HEK293 (cell line): Measurements from ENCODE around the gene ABL2.

Experiments used
- CTCF ChIA-PET: fragments of 350-600 bp; formaldehyde crosslinking; extraction: SDS; loops from one replicate; lab custom pipeline; 2021; ENCODE audit warnings: antibody characterized with exemption; lab: Yijun Ruan, JAX
- POLR2A ChIA-PET: fragments of 300-600 bp; formaldehyde crosslinking; extraction: SDS; loops from one replicate; lab custom pipeline; 2020; ENCODE audit warnings: antibody characterized with exemption, inconsistent platforms; lab: Yijun Ruan, JAX
- H3K27ac ChIP-seq: fragments of 200-500 bp; sonication (Bioruptor generic); 2 replicates; pipeline ENCODE4 v1.5.1; 2014; ENCODE audit warnings: low read depth, low read length, control low read depth, inconsistent platforms; ENCODE audit errors: extremely low read depth
- H3K36me3 ChIP-seq, 2 experiments: fragments of 200-500 bp in 1 of 2; sonication (Bioruptor generic) in 1 of 2; 1 replicate in 1 of 2; 2 replicates in 1 of 2; pipeline ENCODE4 v1.5.1; 2014 to 2017; ENCODE audit warnings: inconsistent platforms in 2 of 2, low read length in 2 of 2; ENCODE audit not compliant: control insufficient read depth in 2 of 2, insufficient read depth in 1 of 2
- H3K4me1 ChIP-seq: fragments of 200-500 bp; sonication (Bioruptor generic); 2 replicates; pipeline ENCODE4 v1.5.1; 2014; ENCODE audit warnings: mild to moderate bottlenecking, low read length, inconsistent platforms; ENCODE audit not compliant: control insufficient read depth, insufficient read depth
- H3K4me3 ChIP-seq: 2 replicates; pipeline ENCODE4 v1.5.1; 2011; ENCODE audit warnings: low read depth, mild to moderate bottlenecking, control low read depth, low read length, moderate library complexity
- H3K9me3 ChIP-seq: fragments of 200-500 bp; sonication (Bioruptor generic); 2 replicates; pipeline ENCODE4 v1.5.1; 2014; ENCODE audit warnings: low read depth, low read length, inconsistent platforms; ENCODE audit not compliant: control insufficient read depth, insufficient read depth
- EGR2 ChIP-seq: fragments of 450-650 bp; formaldehyde crosslinking; IDR thresholded peaks from 2 replicates; pipeline ENCODE4 v1.5.1; 2016; ENCODE audit warnings: low read depth, missing biosample characterization, missing genetic modification characterization
- GLIS1 ChIP-seq: fragments of 450-650 bp; formaldehyde crosslinking; IDR thresholded peaks from 2 replicates; pipeline ENCODE4 v1.5.1; 2016; ENCODE audit warnings: missing biosample characterization, missing genetic modification characterization
- HOXA7 ChIP-seq: sonication (generic); formaldehyde crosslinking; IDR thresholded peaks from 2 replicates; pipeline ENCODE4 v1.8.1; 2022; ENCODE audit warnings: missing genetic modification reagents, borderline replicate concordance
- MZF1 ChIP-seq: fragments of 450-650 bp; formaldehyde crosslinking; IDR thresholded peaks from 2 replicates; pipeline ENCODE4 v1.5.1; 2017; ENCODE audit warnings: missing biosample characterization, missing genetic modification characterization, borderline replicate concordance
- SALL2 ChIP-seq: fragments of 450-650 bp; formaldehyde crosslinking; IDR thresholded peaks from 2 replicates; pipeline ENCODE4 v1.5.0; 2017; ENCODE audit warnings: missing biosample characterization, mild to moderate bottlenecking, missing genetic modification characterization, borderline replicate concordance
- YY1 ChIP-seq: fragments of 450-650 bp; formaldehyde crosslinking; IDR thresholded peaks from 2 replicates; pipeline ENCODE4 v1.5.1; 2018; ENCODE audit warnings: missing biosample characterization, missing genetic modification characterization
- ZBTB1 ChIP-seq: fragments of 450-650 bp; formaldehyde crosslinking; IDR thresholded peaks from 2 replicates; pipeline ENCODE4 v1.5.1; 2016; ENCODE audit warnings: missing biosample characterization, missing genetic modification characterization
- ZBTB48 ChIP-seq: fragments of 450-650 bp; formaldehyde crosslinking; IDR thresholded peaks from 2 replicates; pipeline ENCODE4 v1.5.1; 2016; ENCODE audit warnings: missing biosample characterization, missing genetic modification characterization
- ZBTB7A ChIP-seq: fragments of 450-650 bp; formaldehyde crosslinking; IDR thresholded peaks from 2 replicates; pipeline ENCODE4 v1.5.1; 2016; ENCODE audit warnings: low read depth, missing biosample characterization, missing genetic modification characterization
- ZNF148 ChIP-seq: fragments of 450-650 bp; formaldehyde crosslinking; IDR thresholded peaks from 2 replicates; pipeline ENCODE4 v1.5.0; 2017; ENCODE audit warnings: missing biosample characterization, missing genetic modification characterization, borderline replicate concordance
- ZNF175 ChIP-seq: fragments of 450-650 bp; formaldehyde crosslinking; IDR thresholded peaks from 2 replicates; pipeline ENCODE4 v1.5.1; 2016; ENCODE audit warnings: missing biosample characterization, missing genetic modification characterization
- ZNF18 ChIP-seq: fragments of 450-650 bp; formaldehyde crosslinking; IDR thresholded peaks from 2 replicates; pipeline ENCODE4 v1.5.1; 2016; ENCODE audit warnings: missing biosample characterization, missing genetic modification characterization
- ZNF19 ChIP-seq: fragments of 450-650 bp; formaldehyde crosslinking; IDR thresholded peaks from 2 replicates; pipeline ENCODE4; 2016; ENCODE audit warnings: missing biosample characterization, missing genetic modification characterization, low read depth
- ZNF211 ChIP-seq: fragments of 450-650 bp; formaldehyde crosslinking; IDR thresholded peaks from 2 replicates; pipeline ENCODE4 v1.5.1; 2016; ENCODE audit warnings: low read depth, missing biosample characterization, missing genetic modification characterization
- ZNF266 ChIP-seq: fragments of 450-650 bp; formaldehyde crosslinking; IDR thresholded peaks from 2 replicates; pipeline ENCODE4 v1.5.1; 2016; ENCODE audit warnings: missing biosample characterization, missing genetic modification characterization, low read depth
- ZNF274 ChIP-seq, 2 experiments: fragments of 200-500 bp in 1 of 2; fragments of 450-650 bp in 1 of 2; sonication (Bioruptor generic) in 1 of 2; formaldehyde crosslinking in 1 of 2; IDR thresholded peaks; 2 replicates each; pipeline versions ENCODE4 v1.5.1 to v1.6.1; 2014 to 2016; ENCODE audit warnings: borderline replicate concordance in 1 of 2, inconsistent platforms in 1 of 2, low read length in 1 of 2, missing biosample characterization in 1 of 2, missing genetic modification characterization in 1 of 2
- ZNF433 ChIP-seq: fragments of 450-650 bp; formaldehyde crosslinking; IDR thresholded peaks from 2 replicates; pipeline ENCODE4 v1.5.1; 2016; ENCODE audit warnings: missing biosample characterization, missing genetic modification characterization, low read depth
- ZNF518A ChIP-seq: fragments of 450-650 bp; formaldehyde crosslinking; conservative IDR thresholded peaks from 2 replicates; pipeline ENCODE4 v1.5.1; 2016; ENCODE audit warnings: low read depth, missing biosample characterization, missing genetic modification characterization
- ZNF560 ChIP-seq: fragments of 450-650 bp; formaldehyde crosslinking; IDR thresholded peaks from 2 replicates; pipeline ENCODE4 v1.5.1; 2017; ENCODE audit warnings: missing biosample characterization, missing genetic modification characterization, borderline replicate concordance
- ZNF600 ChIP-seq: fragments of 450-650 bp; formaldehyde crosslinking; IDR thresholded peaks from 2 replicates; pipeline ENCODE4 v1.5.1; 2016; ENCODE audit warnings: missing biosample characterization, missing genetic modification characterization
- ZNF664 ChIP-seq: fragments of 450-650 bp; formaldehyde crosslinking; IDR thresholded peaks from 2 replicates; pipeline ENCODE4 v1.5.1; 2016; ENCODE audit warnings: missing biosample characterization, missing genetic modification characterization
- ZNF76 ChIP-seq: fragments of 450-650 bp; formaldehyde crosslinking; IDR thresholded peaks from 2 replicates; pipeline ENCODE4; 2016; ENCODE audit warnings: low read depth, missing biosample characterization, missing genetic modification characterization, borderline replicate concordance
- ZNF785 ChIP-seq: fragments of 450-650 bp; formaldehyde crosslinking; IDR thresholded peaks from 2 replicates; pipeline ENCODE4 v1.5.1; 2016; ENCODE audit warnings: missing biosample characterization, missing genetic modification characterization

The ABL2 gene

GRCh38 chr1:179128520-179128919, 101.0 kb downstream of the ABL2 start (continued):
- TF ChIP-seq ZNF433 (tag by site-specific recombination) = no peak
- TF ChIP-seq ZNF175 (tag by site-specific recombination) = no peak
- TF ChIP-seq ZBTB1 = no peak
- TF ChIP-seq ZBTB7A (tag by site-specific recombination) = no peak
- TF ChIP-seq ZNF600 (tag by site-specific recombination) = no peak
- TF ChIP-seq ZNF148 = no peak
- no peak for TF ChIP-seq HOXA7 (CRISPR knock-in tag)

GRCh38 chr1:179127163-179127895, 102.1 kb downstream of the ABL2 start:
- Histone ChIP-seq H3K27ac (no peak overlapping the region), H3K4me3 (no peak overlapping the region), H3K36me3 (peaks cover 8 to 11% of the 10 kb centered on the region in 2 experiments; a peak in 2 of 3 replicates), H3K4me1 (peaks cover 4% of the 10 kb centered on the region; the same call in 1 of the 2 replicates), H3K9me3 (no peaks in the 10 kb centered on the region)
- CTCF ChIA-PET = interaction anchor here (0.7 to 1.7 kb wide), 3 partner anchors 22 to 169 kb away, joined by 4 to 5 read pairs (median 4); no protein-coding TSS in a partner anchor
- POLR2A ChIA-PET = no interaction called here
- TF ChIP-seq ZNF18 (tag by site-specific recombination) (no peak), YY1 (tag by site-specific recombination) (no peak), ZNF560 (tag by site-specific recombination) (no peak), ZNF274 (IDR thresholded peaks at IDR 0.05; ENCODE audit: low read length) (no peak), ZNF274 (tag by site-specific recombination; IDR thresholded peaks at IDR 0.05; ENCODE audit: borderline replicate concordance) (no peak), ZNF518A (no peak), ZNF266 (tag by site-specific recombination) (no peak), ZNF211 (tag by site-specific recombination) (no peak), ZNF76 (tag by site-specific recombination) (no peak), ZNF785 (tag by site-specific recombination) (no peak), EGR2 (tag by site-specific recombination) (no peak), SALL2 (tag by site-specific recombination) (no peak), GLIS1 (tag by site-specific recombination) (no peak), ZNF19 (no peak), ZBTB48 (no peak), MZF1 (tag by site-specific recombination) (no peak), ZNF664 (no peak)
